HG03045 (cell line): Measurements from ENCODE around the gene TMCC3.

Source experiments
- ATAC-seq: cut with Tn5 transposase; IDR thresholded peaks from one replicate; pipeline ENCODE4 v1.9.1; 2021; ENCODE audit warnings: mild to moderate bottlenecking, moderate library complexity; ENCODE audit not compliant: unreplicated experiment

TMCC3 gene

DNA sequence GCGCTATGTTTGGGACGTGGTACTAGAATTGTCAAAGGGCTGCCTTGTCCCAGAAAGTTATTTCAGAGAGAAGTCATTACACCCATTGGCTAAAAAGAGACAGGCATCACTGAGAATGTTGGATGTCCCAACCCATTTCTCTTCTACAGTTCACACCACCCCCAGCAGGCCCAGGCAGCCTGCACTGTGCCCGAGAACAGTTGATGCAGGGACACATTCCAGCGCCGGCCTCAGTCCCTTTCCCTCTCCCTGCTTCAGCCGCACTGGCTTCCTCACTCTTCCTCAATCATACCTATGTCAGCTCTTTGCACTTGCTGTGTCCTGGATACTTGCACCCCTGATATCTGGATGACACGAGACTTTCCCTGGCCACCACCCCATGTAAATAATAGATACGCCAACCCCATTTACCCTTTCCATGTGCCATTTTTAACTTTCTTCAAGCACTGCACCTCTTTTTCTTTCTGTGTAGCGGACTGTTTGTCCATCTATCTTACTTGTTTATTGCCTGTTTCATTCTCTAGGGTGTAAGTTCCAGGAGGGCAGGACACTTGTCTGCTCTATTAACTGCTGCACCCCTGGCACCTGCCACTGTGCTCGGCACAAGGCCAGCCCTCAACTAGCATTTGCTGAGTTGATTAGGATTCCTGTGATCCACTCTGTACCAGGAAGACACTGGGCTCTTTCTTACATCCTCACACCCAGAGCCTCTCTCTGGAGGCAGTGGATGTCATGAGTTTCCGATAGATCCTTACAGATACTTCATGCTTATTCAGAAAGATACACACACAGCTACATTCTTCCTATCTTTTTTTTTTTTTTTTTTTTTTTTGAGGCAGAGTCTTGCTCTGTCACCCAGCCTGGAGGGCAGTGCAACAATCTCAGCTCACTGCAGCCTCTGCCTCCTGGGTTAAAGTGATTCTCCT is 114.1 kb downstream of the TMCC3 start:
- no peak for ATAC-seq

GRCh38 chr12:94535510-94535921 is 114.8 kb downstream of the TMCC3 start:
- ATAC-seq = no peak

DNA sequence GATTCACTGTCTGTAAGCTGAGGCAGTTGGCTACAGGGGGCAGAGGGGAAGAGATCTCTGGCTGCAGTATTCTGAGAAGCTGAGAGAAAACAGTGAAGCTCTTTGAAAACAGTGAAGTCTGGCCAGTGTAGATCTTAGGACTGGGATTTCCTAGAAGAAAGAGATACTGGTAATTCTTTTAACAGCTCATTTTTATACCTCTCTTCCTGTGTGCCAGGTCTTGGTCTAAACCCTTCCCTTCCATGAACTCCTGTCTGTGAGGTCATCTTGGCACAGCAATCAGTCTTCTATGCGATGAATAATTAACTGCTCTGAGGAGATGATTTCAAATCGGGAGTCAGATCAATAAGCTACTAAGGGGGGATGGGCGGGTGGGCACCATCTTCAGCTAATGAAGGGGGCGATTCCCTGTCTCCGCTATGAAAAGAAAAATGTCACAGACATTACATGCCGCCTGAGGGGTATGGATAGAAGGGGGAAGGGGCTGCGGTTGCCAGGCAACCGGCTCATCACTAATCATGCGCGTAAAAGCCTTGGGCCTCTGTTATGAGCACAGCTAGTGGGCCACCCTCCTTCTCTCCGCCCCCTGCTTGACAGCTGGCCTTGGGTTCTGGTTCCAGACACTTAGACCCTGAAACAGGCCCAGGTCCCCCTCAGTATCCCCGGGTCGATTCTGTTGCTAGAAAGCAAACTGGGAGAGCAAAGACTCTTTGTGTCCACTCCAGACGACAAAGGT is 115.4 kb downstream of the TMCC3 start:
- ATAC-seq = no peak

DNA sequence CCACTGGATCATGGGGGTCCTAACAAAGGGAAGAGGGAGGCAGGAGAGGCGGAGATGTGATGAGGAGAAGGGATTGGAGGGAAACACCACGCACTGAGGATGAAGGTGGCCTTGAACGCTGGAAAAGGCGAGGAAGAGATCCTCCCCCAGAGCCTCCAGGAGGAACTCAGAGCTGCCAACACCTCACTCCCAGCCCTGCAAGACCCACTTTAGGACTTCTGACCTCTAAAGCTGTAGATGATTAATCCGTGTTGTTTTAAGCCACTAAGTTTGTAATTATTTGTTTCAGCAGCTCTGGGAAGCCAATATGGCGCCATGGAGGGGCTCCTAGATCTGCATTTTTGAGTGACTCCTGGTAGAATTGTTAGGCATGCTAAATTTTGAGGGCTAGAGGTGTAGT is 116.1 kb downstream of the TMCC3 start:
- no peak for ATAC-seq

- no peak for ATAC-seq
Measured at GRCh38 chr12:94532490-94533422, 117.6 kb downstream of the TMCC3 start.

GRCh38 chr12:94531196-94531720 is 119.1 kb downstream of the TMCC3 start:
- ATAC-seq = no peak

GRCh38 chr12:94525951-94526350 is 124.4 kb downstream of the TMCC3 start:
- ATAC-seq = no peak
